Amniotic epithelial cell (primary cell): ENCODE data around the gene CHD6.
A peak's percentile ranks its signal among the peaks of the same experiment; 100 is the strongest.

ENCODE experiments used
- DNase-seq: peaks from one replicate; pipeline ENCODE4 v3.0.0-alpha.2; 2010; ENCODE audit warnings: low read depth

Gene CHD6

GRCh38 chr20:41617902-41618806 lies at the start of gene CHD6:
TSS of gene CHD6 (minus strand) at chr20:41618377. CDS start at chr20:41551337, 67,040 bp downstream.
- DNase-seq: peak; percentile 99

GRCh38 chr20:41664584-41664983 lies 46.4 kb upstream of the CHD6 start:
- peak; percentile 12 for DNase-seq

GRCh38 chr20:41657655-41658054 lies 39.5 kb upstream of the CHD6 start:
- no peak for DNase-seq

- no peak for DNase-seq
Observed at GRCh38 chr20:41655962-41656618, 37.9 kb upstream of the CHD6 start.

- DNase-seq: peak; percentile 35
Observed at GRCh38 chr20:41654884-41655283, 36.7 kb upstream of the CHD6 start.

GRCh38 chr20:41654292-41654691 lies 36.1 kb upstream of the CHD6 start:
- no peak for DNase-seq

GRCh38 chr20:41650231-41650948 lies 32.2 kb upstream of the CHD6 start:
- DNase-seq: no peak

GRCh38 chr20:41649489-41649888 lies 31.3 kb upstream of the CHD6 start:
- DNase-seq: no peak

GRCh38 chr20:41645372-41645771 lies 27.2 kb upstream of the CHD6 start:
- DNase-seq: no peak

GRCh38 chr20:41643504-41643938 lies 25.3 kb upstream of the CHD6 start:
- peak; percentile 88 for DNase-seq

- no peak for DNase-seq
Observed at GRCh38 chr20:41639630-41640029, 21.5 kb upstream of the CHD6 start.

GRCh38 chr20:41638456-41638855 lies 20.3 kb upstream of the CHD6 start:
- DNase-seq: no peak

- no peak for DNase-seq
Observed at GRCh38 chr20:41635158-41635557, 17.0 kb upstream of the CHD6 start.

- DNase-seq: peak; percentile 91
Observed at GRCh38 chr20:41632896-41633295, 14.7 kb upstream of the CHD6 start.

- DNase-seq: no peak
Observed at GRCh38 chr20:41631826-41632225, 13.6 kb upstream of the CHD6 start.

- no peak for DNase-seq
Observed at GRCh38 chr20:41630846-41631245, 12.7 kb upstream of the CHD6 start.

GRCh38 chr20:41627611-41628244 lies 9.6 kb upstream of the CHD6 start:
- DNase-seq: no peak

- DNase-seq: no peak
Observed at GRCh38 chr20:41627001-41627495, 8.9 kb upstream of the CHD6 start.

GRCh38 chr20:41623625-41624375 lies 5.6 kb upstream of the CHD6 start:
- no peak for DNase-seq

- DNase-seq: no peak
Observed at GRCh38 chr20:41622584-41622983, 4.4 kb upstream of the CHD6 start.

GRCh38 chr20:41621971-41622370 lies 3.8 kb upstream of the CHD6 start:
- no peak for DNase-seq
